Osteoblast (primary cell): ENCODE measurements around the gene RNF17. TPM values are rescaled to one million over a fixed set of nuclear protein-coding genes. Genes with fewer than 3 reads are reported as not detected.

Experiments used
- DNase-seq: peaks from one replicate; pipeline ENCODE4 v3.0.0; 2011; ENCODE audit warnings: low spot score, mixed read lengths; ENCODE audit not compliant: insufficient read length; ENCODE audit errors: missing footprints
- H2AFZ ChIP-seq: 2 replicates; pipeline ENCODE4 v1.6.0; 2011; ENCODE audit warnings: mild to moderate bottlenecking, low read length
- H3K27ac ChIP-seq: 2 replicates; pipeline ENCODE4 v1.5.1; 2011; ENCODE audit warnings: mild to moderate bottlenecking, low read depth, low read length, moderate library complexity
- H3K27me3 ChIP-seq: 2 replicates; pipeline ENCODE4 v1.6.0; 2012; ENCODE audit warnings: mild to moderate bottlenecking, control low read depth, inconsistent platforms, low read length, moderate library complexity; ENCODE audit not compliant: insufficient read depth
- H3K36me3 ChIP-seq: 2 replicates; pipeline ENCODE4 v1.5.1; 2011; ENCODE audit warnings: mild to moderate bottlenecking, low read length, control low read depth, moderate library complexity; ENCODE audit not compliant: insufficient read depth
- H3K4me1 ChIP-seq: 2 replicates; pipeline ENCODE4 v1.5.1; 2011; ENCODE audit warnings: mild to moderate bottlenecking, low read length, control low read depth, moderate library complexity; ENCODE audit not compliant: insufficient read depth
- H3K4me2 ChIP-seq: 2 replicates; pipeline ENCODE4 v1.6.0; 2011; ENCODE audit warnings: mild to moderate bottlenecking, low read length; ENCODE audit not compliant: insufficient read depth
- H3K4me3 ChIP-seq: fragments of 200-600 bp; sonication (generic); 3 replicates; pipeline ENCODE4 v1.5.1; 2012; ENCODE audit warnings: mild to moderate bottlenecking, low read length, inconsistent platforms; ENCODE audit not compliant: insufficient read depth
- H3K79me2 ChIP-seq: 2 replicates; pipeline ENCODE4 v1.6.0; 2012; ENCODE audit warnings: mild to moderate bottlenecking, low read length, control low read depth, inconsistent platforms; ENCODE audit not compliant: insufficient read depth
- H3K9me3 ChIP-seq: 2 replicates; pipeline ENCODE4 v1.5.1; 2011; ENCODE audit warnings: low read depth, low read length, control low read depth
- H4K20me1 ChIP-seq: 2 replicates; pipeline ENCODE4 v1.6.0; 2012; ENCODE audit warnings: mild to moderate bottlenecking, low read length, control low read depth; ENCODE audit not compliant: insufficient read depth
- CTCF ChIP-seq: IDR thresholded peaks from 2 replicates; pipeline ENCODE4 v1.5.1; 2011; ENCODE audit warnings: mild to moderate bottlenecking, low read depth, low read length, moderate library complexity; ENCODE audit errors: extremely low read depth
- total RNA-seq: library from RNA; depleted of rRNA; stranded (reverse); fragments of >200 nt; gene quantifications from 2 replicates; pipeline ENCODE4 v1.2.3, GENCODE V29; 2012

The RNF17 gene
- total RNA-seq, 1 donor: not detected

DNA sequence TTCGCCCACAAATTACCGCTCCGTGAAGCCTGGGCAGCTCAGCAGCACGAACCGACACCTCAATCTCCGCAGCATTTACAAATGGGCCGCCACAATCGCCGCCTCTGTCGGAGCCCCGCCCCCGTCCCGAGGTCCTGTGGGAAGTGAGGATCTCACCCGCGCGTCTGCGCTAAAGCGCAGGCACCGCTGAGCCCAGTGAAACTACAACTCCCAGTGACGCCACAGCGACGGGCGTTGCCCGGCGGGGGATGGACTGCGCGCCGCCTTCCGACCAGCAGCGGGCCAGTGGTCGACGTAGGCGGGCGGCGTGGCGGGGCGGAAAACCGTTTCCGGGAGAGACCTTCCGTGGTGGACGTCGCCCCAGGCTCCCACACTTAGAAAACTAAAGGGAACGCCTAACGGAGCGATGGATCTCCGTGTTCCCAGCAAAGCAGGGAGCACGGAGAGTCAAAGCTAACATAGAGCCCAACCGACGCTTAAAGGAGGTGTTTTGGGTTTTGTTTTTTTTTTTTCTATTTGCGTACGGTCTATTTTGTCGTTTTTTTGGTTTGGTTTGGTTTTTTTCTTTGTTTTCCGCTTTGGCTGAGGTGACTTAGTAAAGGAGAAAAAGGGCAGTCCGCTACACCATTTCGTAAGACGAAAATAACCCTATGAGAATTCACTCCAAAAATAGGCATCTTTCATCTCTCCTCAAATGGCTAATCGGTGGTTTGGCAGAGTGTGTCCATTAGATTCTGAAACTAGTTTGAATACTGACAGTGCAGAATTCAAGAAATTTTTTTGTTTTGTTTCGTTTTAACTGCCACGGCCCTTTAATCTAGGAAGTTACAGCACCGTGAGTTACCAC lies 159.0 kb downstream of the RNF17 start:
- H3K27ac ChIP-seq: peak overlapping the region; percentile 100
- H3K79me2 ChIP-seq: peaks cover 38% of the 10 kb centered on the region
- H3K4me3 ChIP-seq: peak overlapping the region; percentile 98
- peak overlapping the region; percentile 82 for H3K4me2 ChIP-seq
- H4K20me1 ChIP-seq: no peaks in the 10 kb centered on the region
- peak overlapping the region; percentile 97 for H2AFZ ChIP-seq
- peak; percentile 94 for DNase-seq
- no peaks in the 10 kb centered on the region for H3K36me3 ChIP-seq
- no peaks in the 10 kb centered on the region for H3K9me3 ChIP-seq
- peaks cover 8% of the 10 kb centered on the region for H3K27me3 ChIP-seq
- TF ChIP-seq CTCF: no peak
- peaks cover 8% of the 10 kb centered on the region for H3K4me1 ChIP-seq

- H3K9me3 ChIP-seq: no peaks in the 10 kb centered on the region
- TF ChIP-seq CTCF: no peak
- H3K36me3 ChIP-seq: no peaks in the 10 kb centered on the region
- H3K4me3 ChIP-seq: no peak overlapping the region
- peaks cover 19% of the 10 kb centered on the region for H3K27me3 ChIP-seq
- peaks cover 8% of the 10 kb centered on the region for H3K4me1 ChIP-seq
- H3K79me2 ChIP-seq: peaks cover 17% of the 10 kb centered on the region
- no peak overlapping the region for H3K27ac ChIP-seq
- no peak for DNase-seq
- H4K20me1 ChIP-seq: no peaks in the 10 kb centered on the region
- no peak overlapping the region for H3K4me2 ChIP-seq
- H2AFZ ChIP-seq: no peak overlapping the region
Observed at GRCh38 chr13:24925318-24926231, 161.6 kb downstream of the RNF17 start.

DNA sequence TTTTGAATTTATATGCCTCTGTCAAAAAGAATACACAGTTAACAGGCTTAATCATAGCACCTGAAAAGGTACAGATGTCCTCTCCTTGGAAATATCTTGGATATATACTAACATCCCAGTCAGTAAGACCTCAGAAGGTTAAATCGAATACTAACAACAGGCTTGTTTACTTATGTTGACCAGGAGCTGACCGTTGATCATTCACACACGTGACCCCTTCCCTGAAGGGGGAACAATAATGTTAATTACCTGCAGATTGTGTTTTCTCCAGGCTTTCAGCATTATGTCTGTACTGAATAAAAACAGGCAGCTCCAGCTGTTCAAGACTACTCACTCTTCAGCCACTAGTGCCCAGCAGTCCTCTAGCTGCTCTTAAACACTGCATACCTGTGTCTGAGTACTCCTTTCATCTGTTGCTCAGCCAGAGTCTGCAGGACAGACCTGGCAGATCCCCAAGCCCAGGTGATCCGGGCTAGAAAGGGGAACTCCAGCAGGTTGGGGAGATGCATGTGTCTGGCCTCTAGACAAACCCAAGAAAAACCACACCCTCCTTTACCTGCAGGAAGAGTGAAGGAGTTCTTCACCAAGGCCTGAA lies 163.9 kb downstream of the RNF17 start:
- TF ChIP-seq CTCF: no peak

GRCh38 chr13:24929196-24929595 lies 165.2 kb downstream of the RNF17 start:
- no peaks in the 10 kb centered on the region for H3K36me3 ChIP-seq
- no peak overlapping the region for H2AFZ ChIP-seq
- no peak overlapping the region for H3K4me3 ChIP-seq
- no peaks in the 10 kb centered on the region for H4K20me1 ChIP-seq
- no peaks in the 10 kb centered on the region for H3K9me3 ChIP-seq
- H3K27ac ChIP-seq: no peak overlapping the region
- no peak for DNase-seq
- peaks cover 45% of the 10 kb centered on the region for H3K27me3 ChIP-seq
- H3K79me2 ChIP-seq: no peaks in the 10 kb centered on the region
- no peaks in the 10 kb centered on the region for H3K4me1 ChIP-seq
- no peak for TF ChIP-seq CTCF
- H3K4me2 ChIP-seq: no peak overlapping the region

More for the DNA sequence above, 163.9 kb downstream of the RNF17 start:
- Histone ChIP-seq H3K79me2 (no peaks in the 10 kb centered on the region), H3K27ac (no peak overlapping the region), H3K4me1 (no peaks in the 10 kb centered on the region), H3K4me2 (no peak overlapping the region), H3K27me3 (peaks cover 43% of the 10 kb centered on the region), H2AFZ (no peak overlapping the region), H3K4me3 (no peak overlapping the region), H4K20me1 (no peaks in the 10 kb centered on the region), H3K9me3 (no peaks in the 10 kb centered on the region), H3K36me3 (no peaks in the 10 kb centered on the region)
- DNase-seq: no peak
